Right cardiac atrium (tissue), 5 donors: Measurements from ENCODE around the gene OR52E5. TPM values are rescaled to one million over a fixed set of nuclear protein-coding genes. Genes with fewer than 3 reads are reported as not detected.

Experiments used
- ATAC-seq, 2 donors: fragments of 200-7000 bp; cut with Tn5 transposase; one replicate each; pipeline versions ENCODE4 v1.8.0 to v1.9.1; 2020; ENCODE audit warnings: moderate library complexity in 2 of 2, mild to moderate bottlenecking in 1 of 2
- DNase-seq, 3 donors: peaks; one replicate each; pipeline ENCODE4 v3.0.0-alpha.2; 2020
- H3K27ac ChIP-seq: one replicate; pipeline ENCODE4 v1.5.1; 2013; ENCODE audit warnings: mild to moderate bottlenecking, low read length, control low read depth, moderate library complexity
- H3K27me3 ChIP-seq: one replicate; pipeline ENCODE4 v1.6.1; 2013; ENCODE audit not compliant: control insufficient read depth, insufficient read depth
- H3K4me1 ChIP-seq: one replicate; pipeline ENCODE4 v1.6.1; 2013; ENCODE audit warnings: low read length; ENCODE audit not compliant: control insufficient read depth, insufficient read depth
- H3K4me3 ChIP-seq: one replicate; pipeline ENCODE4 v1.5.1; 2013; ENCODE audit warnings: low read length, control low read depth
- H3K9me3 ChIP-seq: one replicate; pipeline ENCODE4 v1.6.1; 2013; ENCODE audit warnings: low read length; ENCODE audit not compliant: control insufficient read depth
- WGBS: extraction: QIAGEN DNeasy Blood & Tissue Kit; methylation state at CpG from one replicate; pipeline ENCODE4 v1.1.7; 2013; 5-methylcytosine and 5-hydroxymethylcytosine counted together
- intact Hi-C, 4 donors: fragments of 100-400 bp; cut with DNase I; formaldehyde crosslinking; loops; one replicate each; pipeline versions ENCODE4 v1.11.0 to v1.14.0; 2022 to 2023
- polyA plus RNA-seq: library from polyadenylated mRNA; stranded (reverse); fragments of 200-250 nt; gene quantifications from one replicate; pipeline ENCODE4 v1.2.3, GENCODE V29; 2013
- total RNA-seq, 4 donors: library from RNA; stranded (reverse); fragmentation: NEBNext Ultra II Directional; extraction: Animal tissue kit (Norgen Biotek cat#: 25700); gene quantifications; one replicate each; pipeline ENCODE4 v1.2.1, GENCODE V29; 2021
- donor health status: healthy with polysubstance abuse.
- donor health status: DM: no; HTN: yes; CAD: no.
- donor health status: DM: no; HTN: no; CAD: no.
- donor health status: DM: no; HTN: yes; CAD: no; lungs with severe emphysema.
- donor health status: DM: yes; HTN: yes; CAD: no.

Gene OR52E5
- total and polyA plus RNA-seq, 5 donors = not detected

DNA sequence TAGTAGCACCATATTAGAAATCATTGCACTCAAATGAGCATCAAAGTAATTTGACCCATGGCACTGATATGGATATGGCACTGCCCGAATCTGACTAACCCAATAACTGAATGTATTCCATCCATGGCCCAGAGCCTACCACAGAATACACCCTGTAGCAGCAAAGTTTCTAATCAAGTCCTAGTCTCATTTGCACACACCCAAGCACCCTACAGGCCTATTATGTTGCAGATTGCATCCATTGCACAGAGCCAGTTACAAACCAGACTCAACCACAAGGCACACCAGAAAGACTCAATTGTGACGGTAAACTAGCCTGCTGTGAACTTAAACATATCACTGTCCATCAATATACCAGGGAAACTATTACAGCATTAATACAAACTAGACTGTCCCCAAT, 6.5 kb downstream of the OR52E5 start:
- intact Hi-C loops = no loop called here
- DNase-seq = no peak

DNA sequence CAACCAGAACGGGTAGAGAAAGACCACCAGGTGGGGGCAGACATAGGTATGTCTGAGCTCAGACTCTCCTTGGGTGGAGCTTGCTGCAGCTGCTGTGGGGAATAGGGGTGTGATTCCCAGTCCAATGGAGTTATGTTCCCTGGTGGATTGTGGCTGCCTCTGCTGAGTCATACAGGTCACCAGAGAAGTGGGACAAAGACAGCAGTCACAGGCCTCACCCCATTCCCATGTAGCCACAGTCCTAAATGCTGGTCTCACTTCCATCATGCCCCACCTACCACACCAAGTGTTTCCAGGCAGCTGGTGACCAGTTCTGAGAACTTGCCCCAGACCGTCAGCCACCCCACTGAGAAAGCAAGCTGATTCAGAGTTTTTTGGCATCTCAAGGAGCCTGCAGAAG, 17.5 kb downstream of the OR52E5 start:
- Histone ChIP-seq H3K27ac (no peak overlapping the region), H3K4me1 (no peaks in the 10 kb centered on the region), H3K27me3 (no peaks in the 10 kb centered on the region), H3K4me3 (no peak overlapping the region), H3K9me3 (no peaks in the 10 kb centered on the region)
- no peak for DNase-seq
- intact Hi-C loops = no loop called here
- ATAC-seq = no peak
- 71% methylated on average over 2 of the region's 2 CpGs for WGBS

More for the DNA sequence above, 6.5 kb downstream of the OR52E5 start:
- no peak for ATAC-seq
- H3K4me1 ChIP-seq = no peaks in the 10 kb centered on the region
- WGBS = 75% methylated on average over 2 of the region's 2 CpGs
- H3K27me3 ChIP-seq = no peaks in the 10 kb centered on the region
- no peak overlapping the region for H3K27ac ChIP-seq
- no peaks in the 10 kb centered on the region for H3K9me3 ChIP-seq
- H3K4me3 ChIP-seq = no peak overlapping the region

DNA sequence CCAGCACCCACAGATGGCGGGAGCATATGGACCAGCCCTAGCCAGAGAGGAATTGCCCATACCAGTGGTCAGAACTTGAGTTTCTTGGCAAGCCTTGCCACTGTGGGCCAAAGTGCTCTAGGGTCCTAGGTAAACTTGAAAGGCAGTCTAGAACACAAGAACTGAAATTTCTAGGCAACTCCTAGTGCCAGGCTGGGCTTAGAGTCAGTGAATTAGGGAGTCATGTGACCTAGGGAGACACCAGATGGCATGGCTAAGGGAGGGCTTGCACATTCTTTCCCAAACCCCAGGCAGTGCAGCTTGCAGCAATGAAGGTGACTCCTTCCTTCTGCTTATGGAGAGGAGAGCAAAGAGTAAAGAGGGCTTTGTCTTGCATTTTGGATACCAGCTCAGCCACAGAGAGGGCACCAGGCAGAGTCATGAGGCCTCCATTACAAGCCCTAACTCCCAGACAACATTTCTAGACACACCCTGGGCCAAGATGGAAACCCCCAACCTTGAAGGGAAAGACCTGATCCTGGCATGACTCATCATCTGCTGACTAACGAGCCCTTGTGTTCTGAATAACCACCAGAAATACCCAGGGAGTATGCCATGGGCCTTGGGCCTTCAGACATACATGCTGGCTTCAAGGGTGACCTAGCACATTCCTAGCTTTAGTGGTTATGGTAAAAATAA, 29.9 kb downstream of the OR52E5 start:
- H3K4me1 ChIP-seq = no peaks in the 10 kb centered on the region
- no peak for DNase-seq
- intact Hi-C loops = no loop called here
- no peaks in the 10 kb centered on the region for H3K27me3 ChIP-seq
- ATAC-seq = no peak
- WGBS = 70% methylated on average over 2 of the region's 2 CpGs
- no peaks in the 10 kb centered on the region for H3K9me3 ChIP-seq
- H3K27ac ChIP-seq = no peak overlapping the region
- no peak overlapping the region for H3K4me3 ChIP-seq

DNA sequence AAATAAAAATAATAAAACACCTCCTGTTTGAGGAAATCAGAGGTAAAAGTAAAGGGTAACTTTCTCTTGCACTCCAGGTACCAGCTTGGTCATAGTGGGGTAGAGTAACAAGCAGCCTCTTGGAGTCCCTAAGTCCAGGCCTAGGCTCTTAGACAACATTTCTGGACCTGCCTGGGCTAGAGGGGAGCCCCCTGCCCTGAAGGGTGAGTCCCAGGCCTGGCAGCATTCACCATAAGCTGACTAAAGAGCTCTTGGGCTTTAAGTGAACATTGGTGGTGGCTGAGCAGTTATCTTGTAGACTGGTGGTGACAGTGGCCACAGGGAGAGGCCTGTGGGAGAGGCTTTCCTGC, 30.4 kb downstream of the OR52E5 start:
- Histone ChIP-seq H3K4me1 (no peaks in the 10 kb centered on the region), H3K9me3 (no peaks in the 10 kb centered on the region), H3K4me3 (no peak overlapping the region), H3K27me3 (no peaks in the 10 kb centered on the region), H3K27ac (no peak overlapping the region)
- ATAC-seq (no peak), DNase-seq (no peak)
- intact Hi-C loops = no loop called here

DNA sequence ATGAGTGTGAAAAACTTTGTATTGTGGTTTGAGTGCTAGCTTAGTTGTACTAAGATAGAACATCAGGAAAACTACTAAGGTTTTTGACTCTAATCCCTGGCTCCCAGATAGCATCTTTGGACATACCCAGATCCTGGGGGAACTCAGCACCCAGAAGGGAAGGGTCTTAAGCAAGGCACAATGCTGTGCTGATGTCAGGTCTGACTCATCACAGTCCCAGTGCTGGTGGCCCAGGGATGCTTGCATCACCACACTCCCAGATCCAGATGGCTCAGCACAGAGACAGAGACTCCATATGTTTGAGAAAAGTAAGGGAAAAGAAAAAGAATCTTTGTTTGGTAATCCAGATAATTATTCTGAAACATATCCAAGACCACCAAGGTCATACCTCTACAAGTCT, 30.8 kb downstream of the OR52E5 start:
- no peak for DNase-seq

DNA sequence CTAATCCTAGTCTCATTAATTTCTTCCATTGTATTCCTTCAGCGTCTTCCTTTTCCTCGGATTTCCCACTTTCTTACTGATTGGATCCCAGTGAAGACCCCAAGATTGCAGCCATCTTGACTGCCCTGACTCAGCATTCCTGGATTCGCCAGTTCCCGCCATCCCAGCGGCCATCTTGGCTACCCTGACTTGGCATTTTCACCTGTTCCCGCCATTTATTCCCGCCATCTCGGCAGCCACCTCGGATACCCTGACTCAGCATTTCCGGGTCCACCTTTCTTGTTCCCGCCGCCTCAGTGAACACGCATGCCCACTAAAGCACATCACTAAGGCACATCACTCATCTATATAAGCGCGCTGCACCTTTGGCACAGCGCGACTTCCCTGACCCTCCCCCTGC, 35.3 kb downstream of the OR52E5 start:
- intact Hi-C loops = no loop called here
- 95% methylated on average over 17 of the region's 17 CpGs for WGBS
- H3K27ac ChIP-seq = no peak overlapping the region
- H3K27me3 ChIP-seq = no peaks in the 10 kb centered on the region
- H3K9me3 ChIP-seq = no peaks in the 10 kb centered on the region
- H3K4me1 ChIP-seq = no peaks in the 10 kb centered on the region
- DNase-seq = no peak
- ATAC-seq = no peak
- H3K4me3 ChIP-seq = no peak overlapping the region

More for the DNA sequence above, 30.8 kb downstream of the OR52E5 start:
- ATAC-seq = no peak
- H3K9me3 ChIP-seq = no peaks in the 10 kb centered on the region
- no peak overlapping the region for H3K4me3 ChIP-seq
- no peak overlapping the region for H3K27ac ChIP-seq
- intact Hi-C loops = no loop called here
- no peaks in the 10 kb centered on the region for H3K27me3 ChIP-seq
- H3K4me1 ChIP-seq = no peaks in the 10 kb centered on the region

DNA sequence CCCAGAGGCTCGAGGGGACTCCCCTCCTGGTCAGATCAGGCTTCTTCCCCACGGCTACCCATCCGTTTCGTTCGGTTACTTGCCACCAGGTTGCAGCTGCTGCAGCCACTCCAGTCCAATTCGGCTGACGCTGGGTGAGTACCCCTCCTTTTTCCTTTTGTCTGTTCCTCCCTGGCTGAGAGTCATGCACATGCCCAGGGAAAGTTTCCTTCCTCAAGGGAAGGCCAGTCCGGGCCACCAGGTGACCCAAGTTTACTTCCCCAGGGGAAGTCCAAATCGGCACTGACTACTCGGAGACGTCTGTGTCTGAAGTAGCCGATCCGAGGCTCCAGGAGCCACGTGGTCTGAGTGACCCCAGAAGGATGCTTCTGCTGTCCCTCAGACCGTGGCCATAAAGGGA, 35.8 kb downstream of the OR52E5 start:
- intact Hi-C loops = no loop called here
- WGBS = 85% methylated on average over 15 of the region's 15 CpGs
- H3K9me3 ChIP-seq = no peaks in the 10 kb centered on the region

DNA sequence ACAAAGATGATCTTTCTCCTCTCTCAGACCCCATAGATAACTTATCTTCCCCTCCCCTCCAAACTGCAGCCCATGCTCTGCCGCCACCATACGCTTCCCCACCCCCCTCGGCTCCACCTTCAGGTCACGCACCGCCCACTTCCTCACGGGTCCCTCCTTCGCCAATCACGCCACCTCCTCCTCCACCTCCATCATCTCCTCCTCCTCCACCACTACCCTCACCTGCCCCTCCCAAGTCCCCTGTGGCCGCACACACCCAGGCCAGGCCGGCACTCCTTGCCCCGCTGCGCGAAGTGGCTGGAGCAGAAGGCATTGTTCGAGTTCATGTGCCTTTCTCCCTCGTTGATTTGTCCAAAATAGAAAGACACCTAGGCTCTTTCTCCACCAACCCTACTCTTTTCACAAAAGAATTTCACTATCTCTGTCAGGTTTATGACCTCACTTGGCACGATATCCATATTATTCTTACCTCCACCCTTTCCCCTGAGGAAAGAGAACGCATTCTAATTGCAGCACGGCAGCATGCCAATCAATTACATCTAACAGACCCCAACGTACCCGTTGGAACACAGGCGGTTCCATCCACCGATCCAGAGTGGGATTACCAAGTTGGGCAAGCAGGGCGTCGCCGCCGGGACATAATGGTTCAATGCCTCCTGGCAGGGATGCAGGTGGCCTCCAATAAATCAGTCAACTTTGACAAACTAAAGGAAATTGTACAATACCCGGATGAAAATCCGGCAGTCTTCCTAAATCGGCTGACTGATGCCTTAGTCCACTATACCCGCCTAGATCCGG, 36.8 kb downstream of the OR52E5 start:
- Histone ChIP-seq H3K9me3 (no peaks in the 10 kb centered on the region), H3K27ac (no peak overlapping the region), H3K4me1 (no peaks in the 10 kb centered on the region), H3K27me3 (no peaks in the 10 kb centered on the region), H3K4me3 (no peak overlapping the region)
- 93% methylated on average over 31 of the region's 31 CpGs for WGBS
- DNase-seq (no peak), ATAC-seq (no peak)
- intact Hi-C loops = no loop called here

More for the DNA sequence above, 35.8 kb downstream of the OR52E5 start:
- Histone ChIP-seq H3K27ac (no peak overlapping the region), H3K4me3 (no peak overlapping the region), H3K4me1 (no peaks in the 10 kb centered on the region), H3K27me3 (no peaks in the 10 kb centered on the region)
- ATAC-seq = no peak
- no peak for DNase-seq

DNA sequence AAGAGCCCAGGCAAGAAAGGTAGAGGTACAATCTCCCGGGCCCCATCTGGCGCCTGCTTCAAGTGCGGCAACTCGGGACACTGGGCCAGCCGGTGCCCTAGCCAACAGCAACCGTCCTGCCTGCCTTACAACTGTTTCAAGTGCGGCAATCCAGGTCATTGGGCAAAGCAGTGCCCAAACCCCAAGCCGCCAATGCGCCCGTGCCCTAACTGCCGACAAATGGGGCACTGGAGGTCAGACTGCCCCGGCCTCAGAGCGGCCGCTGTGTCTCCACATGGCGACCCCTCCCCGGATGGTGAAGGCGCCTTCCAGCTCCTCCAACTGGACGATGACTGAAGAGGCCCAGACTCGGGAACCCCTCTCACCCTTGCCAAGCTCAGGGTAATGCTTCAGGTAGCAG, 37.6 kb downstream of the OR52E5 start:
- no peak for ATAC-seq
- 89% methylated on average over 19 of the region's 19 CpGs for WGBS
- H3K4me3 ChIP-seq = no peak overlapping the region
- H3K27ac ChIP-seq = no peak overlapping the region
- H3K9me3 ChIP-seq = no peaks in the 10 kb centered on the region
- intact Hi-C loops = no loop called here
- H3K27me3 ChIP-seq = no peaks in the 10 kb centered on the region
- no peaks in the 10 kb centered on the region for H3K4me1 ChIP-seq
- peak in 1 of 3 donors; percentile 42 for DNase-seq

DNA sequence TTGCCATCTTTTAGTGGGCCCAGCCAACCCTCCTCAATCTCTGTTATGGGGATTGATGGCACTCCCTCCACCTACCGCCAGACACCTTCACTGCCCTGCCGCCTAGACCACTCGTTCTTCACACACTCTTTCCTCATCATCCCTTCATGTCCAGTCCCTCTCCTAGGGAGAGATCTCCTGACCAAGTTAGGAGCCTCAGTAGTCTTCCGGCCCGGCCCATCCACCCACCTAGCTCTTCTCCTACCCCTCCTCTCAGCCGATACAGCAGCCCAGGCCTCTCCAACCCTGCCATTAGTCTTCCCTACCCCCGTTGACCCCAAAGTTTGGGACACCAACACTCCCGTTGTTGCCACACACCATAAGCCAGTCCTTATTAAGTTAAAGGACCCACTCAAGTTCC, 38.1 kb downstream of the OR52E5 start:
- ATAC-seq = no peak

DNA sequence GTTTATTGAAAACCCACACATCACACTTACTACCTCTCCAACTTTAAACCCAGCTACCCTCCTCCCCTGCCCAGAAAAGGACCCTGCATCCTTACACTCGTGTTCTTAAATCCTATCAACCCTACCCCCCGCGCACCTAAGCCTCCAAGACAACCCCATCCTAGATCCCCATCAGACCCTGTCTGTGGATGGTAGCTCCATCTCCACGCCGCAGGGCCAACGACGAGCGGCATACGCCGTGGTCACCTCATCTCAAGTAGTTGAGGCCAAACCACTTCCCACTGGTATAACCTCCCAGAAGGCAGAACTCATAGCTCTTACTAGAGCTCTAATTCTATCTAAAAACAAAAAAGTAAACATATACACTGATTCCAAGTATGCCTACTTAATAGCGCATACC, 39.7 kb downstream of the OR52E5 start:
- ATAC-seq (no peak), DNase-seq (peak in 1 of 3 donors; percentile 26)
- Histone ChIP-seq H3K4me1 (no peaks in the 10 kb centered on the region), H3K4me3 (no peak overlapping the region), H3K27ac (no peak overlapping the region), H3K27me3 (no peaks in the 10 kb centered on the region), H3K9me3 (no peaks in the 10 kb centered on the region)
- WGBS = 92% methylated on average over 11 of the region's 11 CpGs
- intact Hi-C loops = no loop called here

More for the DNA sequence above, 38.1 kb downstream of the OR52E5 start:
- intact Hi-C loops = no loop called here
- H3K27ac ChIP-seq = no peak overlapping the region
- H3K9me3 ChIP-seq = no peaks in the 10 kb centered on the region
- H3K4me1 ChIP-seq = no peaks in the 10 kb centered on the region
- no peaks in the 10 kb centered on the region for H3K27me3 ChIP-seq
- no peak for DNase-seq
- WGBS = 90% methylated on average over 8 of the region's 8 CpGs
- no peak overlapping the region for H3K4me3 ChIP-seq
